AG04449 (cell line): ENCODE results near the gene EYS.

ENCODE experiments used
- CTCF ChIA-PET: fragments of 350-600 bp; formaldehyde crosslinking; extraction: SDS; loops from one replicate; lab custom pipeline; 2021; ENCODE audit warnings: antibody characterized with exemption; lab: Yijun Ruan, JAX
- POLR2A ChIA-PET: fragments of 400-600, 350-600 bp; formaldehyde crosslinking; extraction: SDS; loops from one replicate; lab custom pipeline; 2020; ENCODE audit warnings: antibody characterized with exemption, inconsistent platforms; lab: Yijun Ruan, JAX
- DNase-seq: peaks from one replicate; pipeline ENCODE4 v3.0.0-alpha.2; 2010; ENCODE audit warnings: low read depth, low spot score
- H3K4me3 ChIP-seq: 2 replicates; pipeline ENCODE4 v1.5.1; 2011; ENCODE audit warnings: low read depth, mild to moderate bottlenecking, control low read depth, low read length
- TF ChIP-seq, protein P1 (sequence below): IDR thresholded peaks from one replicate; pipeline ENCODE4 v1.5.1; 2011; ENCODE audit warnings: mild to moderate bottlenecking, moderate library complexity, low read length, control low read depth, inconsistent platforms; ENCODE audit not compliant: insufficient read depth; ENCODE audit errors: missing control alignments

EYS gene

DNA sequence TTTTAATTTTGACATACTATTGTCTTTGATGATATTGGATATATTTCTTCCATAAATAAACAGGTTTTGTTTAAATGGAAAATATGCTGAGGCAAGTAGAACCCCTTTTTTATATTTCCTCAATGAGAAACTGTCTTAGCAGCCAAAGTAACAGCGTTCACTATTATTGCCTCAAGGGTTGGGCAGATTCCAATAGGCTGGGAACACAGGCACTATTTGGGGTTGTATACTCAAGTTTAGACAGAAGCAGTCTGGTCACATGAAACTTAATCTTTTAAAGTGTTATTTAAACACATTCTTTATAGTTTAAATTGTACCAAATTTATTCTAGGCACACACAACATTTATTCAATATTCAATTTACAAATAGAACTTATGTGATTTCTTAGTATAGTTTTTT lies 520.2 kb downstream of the EYS start:
- no peak overlapping the region for H3K4me3 ChIP-seq
- ChIA-PET POLR2A (no interaction called here), CTCF (no interaction called here)
- DNase-seq, result no peak
- TF ChIP-seq, protein P1, sequence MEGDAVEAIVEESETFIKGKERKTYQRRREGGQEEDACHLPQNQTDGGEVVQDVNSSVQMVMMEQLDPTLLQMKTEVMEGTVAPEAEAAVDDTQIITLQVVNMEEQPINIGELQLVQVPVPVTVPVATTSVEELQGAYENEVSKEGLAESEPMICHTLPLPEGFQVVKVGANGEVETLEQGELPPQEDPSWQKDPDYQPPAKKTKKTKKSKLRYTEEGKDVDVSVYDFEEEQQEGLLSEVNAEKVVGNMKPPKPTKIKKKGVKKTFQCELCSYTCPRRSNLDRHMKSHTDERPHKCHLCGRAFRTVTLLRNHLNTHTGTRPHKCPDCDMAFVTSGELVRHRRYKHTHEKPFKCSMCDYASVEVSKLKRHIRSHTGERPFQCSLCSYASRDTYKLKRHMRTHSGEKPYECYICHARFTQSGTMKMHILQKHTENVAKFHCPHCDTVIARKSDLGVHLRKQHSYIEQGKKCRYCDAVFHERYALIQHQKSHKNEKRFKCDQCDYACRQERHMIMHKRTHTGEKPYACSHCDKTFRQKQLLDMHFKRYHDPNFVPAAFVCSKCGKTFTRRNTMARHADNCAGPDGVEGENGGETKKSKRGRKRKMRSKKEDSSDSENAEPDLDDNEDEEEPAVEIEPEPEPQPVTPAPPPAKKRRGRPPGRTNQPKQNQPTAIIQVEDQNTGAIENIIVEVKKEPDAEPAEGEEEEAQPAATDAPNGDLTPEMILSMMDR, result no peak

DNA sequence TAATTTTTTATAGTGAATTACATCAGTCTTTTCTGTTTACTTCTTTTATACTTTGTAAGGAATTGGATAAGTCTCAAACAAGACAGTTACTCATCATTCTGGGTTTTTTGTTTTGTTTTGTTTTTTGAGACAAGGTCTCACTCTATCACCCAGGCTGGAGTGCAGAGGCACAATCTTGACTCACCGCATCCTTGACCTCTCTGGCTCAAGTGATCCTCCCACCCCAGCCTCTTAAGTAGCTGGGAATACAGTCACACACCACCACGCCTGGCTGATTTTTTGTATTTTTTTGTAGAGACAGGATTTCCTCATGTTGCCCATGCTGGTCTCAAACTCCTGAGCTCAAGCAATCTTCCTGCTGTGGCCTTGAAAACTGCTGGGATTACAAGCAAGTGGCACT lies 524.3 kb downstream of the EYS start:
- TF ChIP-seq, protein P1, result no peak
- H3K4me3 ChIP-seq, result no peak overlapping the region
- DNase-seq, result no peak
- POLR2A ChIA-PET, result no interaction called here
- CTCF ChIA-PET, result no interaction called here

DNA sequence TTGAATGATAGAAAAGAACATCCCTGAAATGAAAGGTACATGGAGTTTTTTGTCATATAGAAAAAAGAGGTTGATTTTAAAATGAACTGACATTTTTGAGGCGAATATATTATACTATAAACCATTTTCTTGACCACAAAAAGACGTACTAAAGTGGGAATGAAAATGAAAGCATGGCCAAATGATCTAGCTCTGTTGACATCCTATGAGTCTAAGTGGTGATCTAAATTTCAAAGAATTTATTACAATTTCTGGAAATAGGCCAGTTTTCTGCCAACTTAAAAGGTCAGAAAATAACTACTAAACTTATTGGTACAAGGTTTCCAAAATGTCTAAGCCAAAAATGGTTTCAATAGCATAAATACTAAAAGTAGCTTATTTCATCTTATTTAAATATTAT lies 536.8 kb downstream of the EYS start:
- TF ChIP-seq, protein P1, result no peak
- POLR2A ChIA-PET, result no interaction called here

DNA sequence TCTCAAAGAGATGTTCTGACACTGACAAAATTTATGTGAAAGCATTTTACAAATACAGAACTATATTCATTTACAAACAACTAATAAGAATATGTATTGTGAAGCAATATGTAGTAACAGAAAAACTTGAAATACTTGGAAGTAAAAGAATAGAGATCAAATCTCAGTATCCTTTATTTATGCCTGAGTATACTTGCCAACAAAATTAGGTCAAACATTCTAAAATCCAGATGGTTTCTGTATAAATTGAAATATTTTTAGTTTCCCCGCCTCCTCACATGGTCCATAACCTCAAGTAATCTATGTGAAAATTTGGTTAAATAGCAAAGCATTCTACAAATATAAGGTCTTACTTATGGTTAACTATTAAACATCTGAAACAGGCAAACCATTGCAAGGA lies 545.4 kb downstream of the EYS start:
- no peak overlapping the region for H3K4me3 ChIP-seq
- POLR2A ChIA-PET, result no interaction called here
- no peak for DNase-seq
- TF ChIP-seq, protein P1, result no peak
- CTCF ChIA-PET, result no interaction called here

More for the DNA sequence above, 536.8 kb downstream of the EYS start:
- CTCF ChIA-PET, result no interaction called here
- DNase-seq, result no peak
- H3K4me3 ChIP-seq, result no peak overlapping the region

DNA sequence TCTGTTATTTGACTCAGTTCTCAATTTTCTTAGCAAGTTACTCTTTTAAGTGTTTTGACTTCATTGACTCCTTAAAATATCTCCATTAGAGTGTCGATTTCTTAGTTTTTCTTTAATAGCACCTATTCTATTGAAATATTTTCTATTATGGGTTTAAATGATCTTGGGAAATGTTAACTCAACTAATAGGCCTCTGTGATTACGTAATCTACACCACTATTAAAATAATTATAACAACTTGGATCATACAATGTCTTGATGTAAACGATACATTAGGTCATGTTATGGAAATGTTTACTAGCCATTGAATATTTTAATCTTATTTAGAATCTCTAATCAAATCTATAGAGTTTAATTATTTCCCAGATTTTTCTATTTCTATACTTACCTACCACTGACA lies 550.0 kb downstream of the EYS start:
- no peak overlapping the region for H3K4me3 ChIP-seq
- ChIA-PET POLR2A (no interaction called here), CTCF (no interaction called here)
- no peak for DNase-seq
- TF ChIP-seq, protein P1, result no peak

DNA sequence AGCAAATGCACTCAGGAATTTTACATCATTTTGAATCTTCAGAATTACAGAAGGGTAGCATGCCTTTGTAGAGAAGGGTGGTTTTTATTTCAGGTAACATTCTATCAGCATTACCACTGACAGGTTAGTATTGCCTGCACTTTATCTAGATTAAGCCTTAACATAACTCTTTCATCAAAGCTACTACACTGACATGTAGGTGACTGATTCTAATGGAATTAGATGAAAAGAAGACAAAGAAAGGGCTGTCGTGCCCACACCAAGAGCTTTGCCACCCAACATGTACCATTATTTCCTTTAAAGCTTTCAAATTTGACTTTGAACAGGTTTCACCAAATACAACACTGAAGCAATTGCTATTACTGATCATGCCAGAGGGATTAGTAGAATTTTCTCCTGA lies 551.9 kb downstream of the EYS start:
- ChIA-PET CTCF (no interaction called here), POLR2A (no interaction called here)
- no peak overlapping the region for H3K4me3 ChIP-seq
- no peak for DNase-seq
- TF ChIP-seq, protein P1, result no peak
